GM18858 (cell line): ENCODE results near the gene BHLHA15.

Experiments
- ATAC-seq: cut with Tn5 transposase; IDR thresholded peaks from one replicate; pipeline ENCODE4 v1.9.1; 2021; ENCODE audit not compliant: unreplicated experiment

The BHLHA15 gene

DNA sequence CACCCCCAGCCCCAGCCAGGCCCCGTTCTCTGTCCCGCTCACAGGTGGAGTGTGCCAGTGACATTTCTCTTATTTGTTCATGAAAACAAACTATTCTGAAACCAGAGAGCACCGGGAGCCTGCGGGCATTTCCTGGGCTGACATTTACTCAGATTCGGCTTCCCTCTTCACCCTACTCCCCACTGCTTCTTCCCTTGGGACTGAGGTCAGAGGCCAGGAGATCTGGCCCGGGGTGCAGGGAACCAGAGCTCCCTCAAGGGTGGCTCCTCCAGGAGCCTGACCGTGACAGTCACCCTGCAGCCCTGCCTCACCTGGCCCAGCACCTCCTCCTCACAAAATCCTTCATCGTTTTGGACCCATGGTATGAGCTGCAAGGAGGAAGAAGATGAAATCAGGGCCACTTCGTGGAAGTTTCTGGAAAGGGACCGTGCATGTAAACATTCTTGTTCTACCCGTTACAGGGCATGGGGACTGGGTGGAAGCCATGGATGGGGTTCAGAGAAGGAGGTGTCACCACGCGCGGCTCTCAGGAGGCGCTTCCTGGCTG, 12.2 kb downstream of the BHLHA15 start:
- no peak for ATAC-seq

DNA sequence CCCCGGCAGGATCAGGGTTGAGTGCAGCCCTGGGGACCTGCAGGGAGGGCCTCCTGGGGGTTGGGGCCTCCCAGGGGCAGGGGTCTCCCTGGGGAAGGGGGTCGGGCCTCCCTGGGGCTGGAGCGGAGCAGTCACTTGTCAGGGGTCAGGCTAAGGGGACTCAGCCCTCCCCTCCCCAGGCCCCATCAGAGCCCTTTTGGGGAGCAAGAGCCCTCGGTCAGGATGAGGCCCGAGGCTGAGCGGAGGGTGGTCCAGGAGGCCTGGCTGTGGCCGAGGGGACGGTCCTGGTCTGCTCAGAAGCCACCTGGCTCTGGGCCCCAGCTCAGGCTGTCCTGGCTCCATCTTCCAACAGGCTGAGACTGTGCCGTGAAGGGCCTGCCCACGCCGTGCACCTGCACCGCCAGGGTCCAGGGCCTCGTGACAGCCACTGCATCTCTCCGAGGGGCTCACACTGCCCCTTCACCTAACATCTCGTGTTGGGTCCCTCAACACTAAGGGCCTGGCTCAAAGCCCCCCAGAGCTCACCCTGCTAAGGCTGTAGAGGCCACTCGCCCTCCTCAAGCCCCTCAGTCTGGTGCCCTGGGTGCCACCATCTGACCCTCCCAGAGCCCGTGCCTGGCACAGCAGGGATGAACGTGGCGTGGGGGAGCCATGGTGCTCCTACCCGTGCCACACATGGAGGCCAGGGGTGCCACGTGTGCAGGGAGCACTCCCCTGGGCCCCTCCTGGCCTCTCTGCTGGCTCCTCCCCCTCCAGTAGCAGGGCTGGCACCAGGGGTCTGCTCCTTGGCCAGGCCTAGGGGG, 12.9 kb downstream of the BHLHA15 start:
- no peak for ATAC-seq

DNA sequence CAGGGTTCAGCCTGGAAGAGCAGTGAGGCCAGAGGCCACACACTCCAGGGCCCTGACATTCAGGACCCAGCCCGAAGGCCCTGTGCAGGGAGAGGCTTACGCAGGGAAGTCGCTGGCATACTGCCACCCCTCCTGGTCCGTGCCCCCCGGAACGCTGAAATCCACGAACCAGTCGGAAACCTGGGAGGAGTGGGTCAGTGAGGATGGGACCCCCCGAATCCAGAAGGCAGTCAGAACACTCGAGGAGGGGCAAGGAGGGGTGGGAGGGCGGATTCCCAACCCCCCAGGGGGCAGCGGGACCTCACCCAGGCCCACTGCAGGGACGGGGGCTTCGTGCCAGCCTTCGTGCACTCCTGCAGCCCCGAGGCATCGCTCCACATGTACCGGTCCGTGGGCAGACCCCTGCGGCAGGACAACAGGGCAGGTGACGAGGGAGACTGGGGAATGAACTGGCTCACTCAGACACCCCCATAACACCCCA, 13.5 kb downstream of the BHLHA15 start:
- ATAC-seq = no peak

DNA sequence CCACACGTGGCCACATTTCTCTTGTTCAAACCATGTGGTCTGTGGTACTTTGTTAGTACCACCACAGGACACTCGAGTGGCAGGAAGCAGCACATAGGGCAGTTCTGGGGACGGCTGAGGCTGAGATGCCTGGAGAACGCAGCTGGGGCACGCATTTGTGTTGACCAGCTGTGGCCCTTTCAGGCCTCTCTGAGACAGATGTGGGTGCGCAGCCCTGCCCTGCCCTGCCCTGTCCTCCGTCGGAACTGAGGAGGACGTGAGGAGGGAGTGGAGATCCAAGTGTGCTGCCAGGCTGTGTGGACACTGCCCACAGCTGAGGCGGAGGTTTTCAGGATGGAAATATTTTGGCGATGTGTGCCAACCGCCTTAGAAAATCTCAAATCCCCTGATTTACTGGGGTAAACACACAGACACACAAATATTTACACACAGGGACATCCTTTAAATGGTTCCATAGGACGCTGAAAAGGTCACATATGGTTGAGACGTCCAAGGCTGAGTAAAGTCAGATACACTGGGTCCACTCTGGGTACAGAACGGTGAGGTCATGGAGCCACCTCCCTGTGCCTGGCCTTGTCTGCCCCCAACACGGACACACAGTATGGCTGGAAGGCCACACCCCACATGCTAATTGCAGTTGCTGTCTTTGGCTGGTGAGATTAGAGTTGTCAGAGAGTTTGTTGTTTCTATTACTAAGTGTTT, 14.8 kb downstream of the BHLHA15 start:
- no peak for ATAC-seq

DNA sequence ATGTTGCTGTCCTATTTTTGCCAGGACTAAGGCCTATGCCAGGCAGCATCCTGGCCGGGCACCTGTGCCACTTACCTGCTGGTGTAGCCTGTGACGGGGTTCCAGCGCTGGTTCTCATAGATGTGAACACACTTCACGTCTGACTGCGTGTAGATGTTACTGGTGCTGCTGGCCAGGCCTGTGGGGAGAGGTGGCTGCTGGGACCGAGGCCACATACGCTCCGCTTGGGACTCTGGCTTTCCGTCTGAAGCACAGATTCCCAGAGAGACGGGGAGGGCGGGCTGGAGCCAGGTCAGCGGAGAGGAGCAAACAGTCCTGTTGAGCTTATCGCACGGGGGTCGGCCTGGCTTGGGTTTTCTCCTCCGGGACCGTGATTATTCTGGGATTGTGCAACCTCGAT, 16.7 kb downstream of the BHLHA15 start:
- no peak for ATAC-seq

DNA sequence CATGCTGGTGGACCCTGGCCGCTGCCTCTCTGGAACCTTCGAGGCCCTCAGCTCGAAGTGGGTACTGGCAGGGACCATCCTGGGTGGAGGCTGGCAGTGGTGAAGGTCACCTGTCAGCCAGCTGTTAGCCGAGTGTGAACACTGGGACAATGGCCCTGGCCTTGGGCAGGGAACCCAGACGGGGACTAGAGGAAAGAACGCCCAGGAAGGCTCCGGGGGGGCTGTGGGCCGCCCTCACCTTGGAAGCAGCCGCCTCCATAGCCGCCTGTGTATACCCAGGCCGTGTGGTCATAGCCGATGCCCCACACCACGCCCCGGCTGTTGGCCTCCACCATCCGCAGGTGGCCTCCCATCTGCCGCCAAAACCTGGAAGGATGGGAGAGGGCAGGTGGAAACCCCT, 17.6 kb downstream of the BHLHA15 start:
- ATAC-seq = no peak

DNA sequence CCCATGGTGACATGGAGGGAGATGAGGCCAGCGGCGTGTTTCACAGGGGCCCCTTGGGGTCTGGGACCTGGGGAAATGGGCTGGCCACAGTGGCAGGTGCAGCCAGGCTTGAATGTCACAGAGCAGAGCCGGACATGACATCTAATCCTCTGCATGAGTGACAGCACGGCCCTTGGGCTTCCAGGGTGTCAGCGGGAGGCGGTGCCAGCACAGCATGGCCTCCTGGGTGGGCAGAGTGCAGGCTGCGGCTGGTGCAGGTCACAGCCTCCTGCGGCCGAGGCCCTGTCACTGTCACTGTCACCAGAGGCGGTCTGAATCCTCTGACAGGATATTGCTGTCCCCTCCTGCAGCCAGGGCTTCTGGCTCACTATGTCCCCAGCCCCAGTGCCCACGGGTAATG, 18.2 kb downstream of the BHLHA15 start:
- no peak for ATAC-seq

DNA sequence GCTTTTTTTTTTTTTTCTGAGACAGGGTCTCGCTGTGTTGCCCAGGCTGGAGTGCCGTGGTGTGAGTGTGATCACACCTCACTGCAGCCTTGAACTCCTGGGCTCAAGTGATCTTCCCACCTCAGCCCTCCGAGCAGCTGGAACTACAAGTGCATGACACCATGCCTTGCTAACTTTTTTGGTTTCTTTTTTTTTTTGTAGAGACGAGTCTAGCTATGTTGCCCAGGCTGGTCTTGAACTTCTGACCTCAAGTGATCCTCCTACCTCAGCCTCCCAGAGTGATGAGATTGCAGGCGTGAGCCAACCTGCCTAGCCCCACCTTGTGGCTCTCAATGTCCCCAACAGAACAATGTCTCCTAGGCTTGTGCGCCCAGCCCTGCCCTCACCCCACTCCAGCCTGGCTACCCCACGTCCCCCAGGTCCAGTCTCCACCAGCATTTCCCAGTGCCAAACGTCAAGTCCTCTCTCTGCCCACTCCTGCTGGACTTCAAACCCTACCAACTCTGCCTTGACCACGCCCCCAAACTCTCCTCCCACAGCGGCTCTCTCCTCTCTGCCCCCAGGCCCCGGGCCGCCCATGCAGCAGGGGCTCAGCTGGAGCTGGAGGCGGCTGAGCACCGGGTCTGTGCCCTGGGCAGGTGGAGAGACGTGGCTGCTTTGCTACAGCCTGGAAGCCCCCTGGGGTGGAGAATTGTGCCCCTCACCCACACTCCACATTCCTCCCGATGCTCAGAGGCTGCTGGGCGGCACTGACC, 18.9 kb downstream of the BHLHA15 start:
- ATAC-seq = no peak

DNA sequence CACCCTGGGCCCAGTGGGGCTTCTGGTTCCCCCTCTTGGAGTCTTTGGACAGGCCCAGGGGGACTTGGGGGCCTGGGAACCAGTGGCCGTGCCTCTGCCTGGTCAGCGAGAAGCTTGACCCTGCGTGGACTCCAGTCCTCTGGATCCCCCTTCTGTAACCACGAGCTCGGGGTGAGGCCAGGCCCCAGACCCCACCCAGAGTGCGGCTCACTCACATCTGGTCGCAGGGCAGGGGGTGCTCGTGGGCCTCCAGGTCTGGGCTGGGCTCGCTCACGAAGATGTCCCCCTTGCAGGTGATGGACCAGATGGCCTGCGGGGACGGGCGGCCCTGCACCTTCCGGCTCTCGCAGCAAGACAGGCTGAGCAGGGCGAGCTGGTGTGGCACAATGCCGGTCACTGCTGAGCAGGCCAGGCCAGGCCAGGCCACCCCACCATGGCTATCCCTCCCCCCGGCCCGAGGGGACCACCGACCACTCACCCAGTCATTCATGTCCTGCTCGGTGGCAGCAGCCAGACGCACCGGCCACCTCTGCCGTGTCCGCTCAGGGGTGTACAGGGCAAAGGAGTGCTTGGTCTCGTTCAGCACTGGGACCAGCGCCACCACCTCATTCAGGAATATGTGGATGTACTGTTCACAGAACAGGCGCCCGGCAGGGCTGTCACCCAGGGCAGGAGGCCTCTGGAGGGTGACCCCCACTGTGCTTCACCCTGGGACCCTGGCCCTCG, 19.7 kb downstream of the BHLHA15 start:
- no peak for ATAC-seq

DNA sequence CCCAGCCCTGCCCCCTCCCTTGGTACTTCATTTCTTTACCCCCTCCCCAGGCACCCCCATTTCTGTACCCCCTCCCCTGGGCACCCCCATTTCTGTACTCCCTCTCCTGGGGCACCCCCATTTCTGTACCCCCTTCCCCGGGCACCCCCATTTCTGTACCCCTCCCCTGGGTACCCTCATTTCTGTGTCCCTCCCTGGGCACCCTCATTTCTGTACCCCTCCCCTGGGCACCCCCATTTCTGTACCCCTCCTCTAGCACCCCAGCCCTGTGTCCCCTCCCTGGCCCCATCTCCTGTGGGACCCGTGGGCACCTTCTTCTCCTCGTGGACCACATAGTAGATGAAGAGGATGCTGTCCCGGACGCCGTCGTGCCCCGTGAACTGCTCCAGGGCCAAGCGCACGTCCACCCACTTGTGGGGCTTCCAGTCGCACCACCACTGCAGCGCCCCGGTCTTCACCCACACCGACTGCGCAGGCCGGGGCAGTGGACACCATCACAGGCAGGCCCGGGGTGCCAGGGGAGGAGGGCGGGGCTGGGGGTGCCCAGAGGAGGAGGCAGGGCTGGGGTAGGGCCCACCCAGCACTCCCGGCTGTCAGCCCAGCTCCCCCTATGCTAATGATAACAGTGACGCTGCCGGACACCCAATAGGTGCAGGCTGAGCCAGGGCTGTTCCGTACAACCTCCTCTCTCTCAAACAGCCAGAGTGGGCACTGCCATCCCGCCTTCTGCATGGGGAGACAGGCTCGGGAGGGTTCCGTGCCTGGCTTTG, 20.4 kb downstream of the BHLHA15 start:
- no peak for ATAC-seq

DNA sequence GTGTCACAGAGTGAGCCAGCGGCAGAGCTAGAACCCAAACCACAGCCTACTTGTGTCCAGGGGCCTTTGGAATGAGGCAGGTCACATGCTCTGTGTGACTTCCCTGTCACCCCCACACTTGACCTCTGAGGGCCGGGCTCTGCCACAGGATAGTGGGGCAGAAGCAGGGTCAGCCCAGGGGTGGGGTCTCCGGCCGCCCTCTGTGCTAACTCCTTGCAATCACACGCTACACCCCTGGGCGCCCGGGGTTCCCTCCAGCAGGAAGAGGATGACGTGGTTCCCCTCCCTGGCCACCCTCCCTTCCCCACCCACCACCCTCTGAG, 21.0 kb downstream of the BHLHA15 start:
- ATAC-seq = no peak

DNA sequence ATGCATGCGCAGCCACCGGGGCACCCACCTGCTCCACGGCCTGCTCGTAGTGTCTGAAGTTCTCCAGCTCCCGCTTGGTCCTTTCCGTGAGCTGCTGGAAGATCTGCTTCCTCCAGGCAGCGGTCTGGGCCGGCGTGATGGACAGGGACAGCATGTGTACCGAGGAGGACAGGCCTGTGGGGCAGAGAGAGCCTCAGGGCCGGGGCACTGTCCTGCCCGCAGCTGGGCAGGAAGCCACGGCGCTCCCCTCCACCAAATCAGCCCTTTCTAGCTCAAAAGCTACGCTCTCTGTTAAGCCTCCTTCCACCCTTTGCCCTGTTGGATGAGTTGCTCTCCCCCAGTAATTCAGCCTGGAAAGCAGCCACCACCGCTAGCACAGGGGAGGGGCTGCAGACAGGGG, 21.6 kb downstream of the BHLHA15 start:
- ATAC-seq = no peak

DNA sequence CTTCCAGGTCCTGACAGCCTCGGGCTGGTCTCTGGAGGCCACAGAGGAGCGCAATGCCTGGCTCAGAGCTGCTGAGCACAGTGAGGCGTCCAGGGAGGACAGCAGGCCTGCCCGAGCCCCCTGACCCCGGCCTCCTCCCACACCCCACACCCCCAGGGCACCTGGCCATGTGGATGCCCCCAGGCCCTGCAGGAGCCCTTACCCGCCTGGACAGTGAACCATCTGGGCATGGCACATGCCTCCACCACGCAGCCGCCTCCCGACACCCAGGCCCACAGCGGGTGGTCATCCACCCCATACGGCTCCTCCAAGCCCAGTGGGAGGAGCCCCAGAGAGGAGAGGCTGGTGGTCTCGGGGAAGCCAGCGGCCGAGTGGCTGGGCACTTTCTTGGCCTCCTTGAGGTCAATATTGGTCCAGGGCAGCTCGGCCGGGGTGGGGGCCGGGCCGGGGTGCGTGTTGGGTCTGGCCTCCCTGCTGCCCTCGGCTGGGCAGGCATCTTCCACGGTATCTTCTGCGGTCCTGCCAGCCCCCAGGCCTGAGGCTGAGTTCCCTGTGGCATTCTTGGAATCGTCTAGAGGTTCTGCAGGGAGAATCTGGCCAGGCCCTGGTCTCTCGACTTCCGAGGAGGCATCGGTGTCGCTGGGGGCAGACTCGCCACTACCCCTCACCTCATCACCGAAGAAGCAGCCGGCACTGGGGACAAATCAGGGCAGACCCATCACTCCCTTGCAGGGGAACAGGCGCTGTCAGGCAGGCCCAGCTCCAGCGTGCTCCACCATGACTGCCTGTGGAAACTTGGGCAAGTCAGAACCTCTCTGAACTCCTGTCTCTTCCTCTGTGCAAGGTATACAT, 22.2 kb downstream of the BHLHA15 start:
- no peak for ATAC-seq

DNA sequence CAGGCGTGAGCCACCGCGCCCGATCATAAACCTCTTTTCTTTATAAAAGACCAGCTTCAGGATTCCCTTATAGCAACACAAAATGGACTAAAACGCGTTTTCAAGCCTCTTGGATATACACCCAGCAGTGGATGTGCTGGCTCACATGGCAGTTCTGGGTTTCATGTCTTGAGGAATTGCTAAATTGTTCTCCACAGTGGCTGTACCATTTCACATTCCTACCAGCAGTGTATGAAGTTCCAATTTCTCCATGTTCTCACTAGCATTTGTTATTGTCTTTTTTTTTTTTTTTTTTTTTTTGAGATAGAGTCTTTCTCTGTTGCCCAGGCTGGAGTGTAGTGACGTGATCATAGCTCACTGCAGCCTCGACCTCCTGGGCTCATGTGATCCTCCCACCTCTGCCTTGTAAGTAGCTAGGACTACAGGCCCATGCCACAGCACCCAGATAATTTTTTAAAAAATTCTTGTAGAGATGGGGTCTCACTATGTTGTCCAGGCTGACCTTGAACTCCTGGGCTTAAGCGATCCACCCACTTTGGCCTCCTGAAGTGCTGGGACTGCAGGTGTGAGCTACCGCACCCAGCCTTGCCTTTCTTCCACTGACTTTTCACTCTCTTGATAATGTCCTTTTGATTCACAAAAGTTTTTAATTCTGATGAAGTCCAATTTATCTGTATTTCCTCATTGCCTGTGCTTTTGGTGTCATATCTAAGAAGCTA, 23.3 kb downstream of the BHLHA15 start:
- no peak for ATAC-seq

DNA sequence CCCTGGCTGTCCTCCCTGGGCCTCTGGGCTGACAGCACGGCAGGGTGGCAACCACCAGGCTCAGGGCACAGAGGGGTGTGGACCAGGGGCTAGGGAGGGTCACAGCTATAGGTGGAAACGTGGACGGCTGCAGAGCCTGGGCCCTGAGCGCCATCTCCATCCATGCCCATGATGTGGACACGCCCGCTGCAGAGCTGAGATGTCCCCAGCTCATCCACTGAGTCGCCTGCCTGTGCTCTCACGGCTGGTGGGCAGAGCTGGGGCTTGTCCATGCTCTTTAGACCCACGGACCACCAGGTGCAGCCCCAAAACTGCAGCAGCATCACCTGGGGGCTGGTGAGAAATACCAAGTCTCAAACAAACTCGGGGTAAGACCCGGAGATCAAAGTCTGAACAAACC, 24.7 kb downstream of the BHLHA15 start:
- no peak for ATAC-seq

DNA sequence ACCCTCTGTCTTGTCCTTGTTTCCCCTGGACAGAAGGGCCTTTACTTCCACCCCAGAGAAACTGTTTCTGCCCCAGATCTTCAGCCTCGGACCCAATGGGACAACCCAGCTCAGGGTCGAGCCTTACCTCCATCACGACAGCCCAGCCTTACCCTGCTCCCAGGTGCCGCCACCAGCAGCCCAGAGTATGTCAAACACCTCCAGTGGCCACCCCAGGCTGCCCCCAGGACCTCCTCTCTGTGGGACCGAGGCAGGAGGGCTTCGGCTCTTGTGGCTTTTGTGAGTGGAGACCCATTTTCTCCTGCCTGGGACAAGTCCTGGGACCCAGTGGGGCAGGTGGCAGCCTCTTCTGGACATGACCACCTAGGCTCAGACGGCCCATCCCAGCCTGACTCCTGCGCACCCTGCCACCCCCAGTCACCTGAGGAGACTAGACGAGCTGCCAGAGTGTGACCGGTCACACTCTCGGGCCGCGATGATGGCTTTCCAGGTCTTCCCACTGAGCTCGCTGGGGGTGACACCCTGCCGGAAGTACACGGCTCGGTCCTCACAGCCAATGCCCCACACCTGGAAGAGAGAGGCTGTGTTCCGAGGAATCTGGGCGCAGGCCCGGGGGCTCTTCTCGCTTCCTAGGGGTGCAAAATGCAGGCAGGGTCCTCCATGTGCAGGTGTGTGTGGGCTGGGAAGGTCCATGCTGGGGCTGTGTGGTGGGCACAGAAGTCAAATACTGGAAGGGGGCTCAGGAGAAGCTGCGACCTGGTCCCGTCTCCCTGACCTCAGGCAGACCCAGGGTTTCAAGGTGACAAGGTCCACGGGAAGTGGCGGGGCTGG, 25.3 kb downstream of the BHLHA15 start:
- no peak for ATAC-seq

DNA sequence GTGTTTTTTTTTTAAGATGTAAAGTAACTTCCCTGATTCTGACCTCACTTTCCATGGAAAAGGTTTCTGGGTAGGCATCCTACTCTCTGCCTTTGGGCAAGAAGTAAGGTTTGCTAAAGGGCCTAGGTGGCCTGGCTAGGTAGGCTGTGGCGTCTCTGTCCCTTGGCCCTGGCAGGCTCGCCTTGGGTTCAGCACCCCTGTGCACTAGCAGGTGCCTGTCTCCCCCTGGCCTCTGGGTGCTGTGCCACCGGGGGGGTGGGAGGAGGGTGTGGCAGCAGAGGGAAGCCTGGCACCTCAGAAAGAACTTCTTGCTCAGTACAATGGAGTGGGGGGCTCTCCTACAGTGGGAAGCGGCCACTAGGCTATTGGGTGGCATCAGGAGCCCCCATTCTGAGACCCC, 26.8 kb downstream of the BHLHA15 start:
- no peak for ATAC-seq

DNA sequence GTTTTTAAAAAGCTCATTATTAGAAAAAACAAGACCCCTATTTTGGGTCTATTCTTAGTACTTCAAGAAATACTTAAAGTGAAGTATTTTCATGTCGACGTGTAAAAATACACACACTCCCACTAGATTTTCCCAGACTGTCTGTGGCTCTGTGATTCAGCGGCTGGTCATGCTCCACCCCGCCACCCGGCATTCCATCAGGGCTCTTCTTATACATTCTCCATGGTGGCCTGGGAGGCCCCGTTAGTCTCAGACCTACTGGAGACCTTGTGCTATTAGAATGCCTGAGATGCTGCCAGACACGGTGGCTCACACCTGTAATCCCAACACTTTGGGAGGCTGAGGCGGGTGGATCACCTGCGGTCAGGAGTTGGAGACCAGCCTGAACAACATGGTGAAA, 27.7 kb downstream of the BHLHA15 start:
- no peak for ATAC-seq
